Testis (tissue), 3 donors: Measurements from ENCODE around the gene CHRM4. TPM values are rescaled to one million over a fixed set of nuclear protein-coding genes. Genes with fewer than 3 reads are reported as not detected.

Experiments
- DNase-seq: peaks from one replicate; pipeline ENCODE4 v3.0.0-alpha.2; 2019
- H3K27ac ChIP-seq, 2 donors: fragments of 200-600 bp; sonication (generic); one replicate each; pipeline ENCODE4 v1.5.1; 2019
- H3K27me3 ChIP-seq: fragments of 200-600 bp; sonication (generic); one replicate; pipeline ENCODE4 v1.5.1; 2019
- H3K36me3 ChIP-seq: fragments of 200-600 bp; sonication (generic); one replicate; pipeline ENCODE4 v1.5.1; 2017; ENCODE audit warnings: low read depth; ENCODE audit errors: missing control alignments
- H3K4me1 ChIP-seq: fragments of 200-600 bp; sonication (generic); one replicate; pipeline ENCODE4 v1.5.1; 2019
- H3K4me3 ChIP-seq, 2 donors: fragments of 200-600 bp; sonication (generic); one replicate each; pipeline ENCODE4 v1.5.1; 2017 to 2019
- H3K9me3 ChIP-seq: fragments of 200-600 bp; sonication (generic); one replicate; pipeline ENCODE4 v1.5.1; 2017
- POLR2A ChIP-seq: fragments of 450-650 bp; IDR thresholded peaks from one replicate; pipeline ENCODE4 v1.6.1; 2017; ENCODE audit warnings: antibody characterized with exemption, mild to moderate bottlenecking, moderate library complexity
- WGBS, 2 donors: methylation state at CpG; one replicate each; pipeline ENCODE4 v1.1.5; 2018; 5-methylcytosine and 5-hydroxymethylcytosine counted together
- intact Hi-C: fragments of 100-400 bp; cut with DNase I; formaldehyde crosslinking; loops from one replicate; pipeline ENCODE4 v1.15.1; 2023; ENCODE audit warnings: low total_unique reads
- polyA plus RNA-seq: library from polyadenylated mRNA; stranded (reverse); fragments of 350-450 nt; fragmentation: Illumina TruSeq; extraction: RNeasy Lipid Tissue Mini Kit (QIAGEN cat#74804); gene quantifications from one replicate; pipeline ENCODE4 v1.2.3, GENCODE V29; 2014; ENCODE audit warnings: low read depth, low replicate concordance; ENCODE audit not compliant: insufficient read depth
- total RNA-seq, 2 donors: library from RNA; depleted of rRNA; stranded (reverse); fragments of >200 nt; gene quantifications; one replicate each; pipeline ENCODE4 v1.2.3, GENCODE V29; 2016
- TF ChIP-seq, protein P1 (sequence below), 3 experiments: fragments of 450-650 bp in 2 of 3; fragments of 200-600 bp in 1 of 3; sonication (generic) in 1 of 3; IDR thresholded peaks; one replicate each; pipeline ENCODE4 v1.5.1; 2016 to 2019; ENCODE audit warnings: antibody characterized with exemption in 3 of 3, mild to moderate bottlenecking in 2 of 3, moderate library complexity in 1 of 3

Gene CHRM4
- total and polyA plus RNA-seq, 3 donors from 2014 or later, result 7.2 to 19.5 (median 13.5) TPM

DNA sequence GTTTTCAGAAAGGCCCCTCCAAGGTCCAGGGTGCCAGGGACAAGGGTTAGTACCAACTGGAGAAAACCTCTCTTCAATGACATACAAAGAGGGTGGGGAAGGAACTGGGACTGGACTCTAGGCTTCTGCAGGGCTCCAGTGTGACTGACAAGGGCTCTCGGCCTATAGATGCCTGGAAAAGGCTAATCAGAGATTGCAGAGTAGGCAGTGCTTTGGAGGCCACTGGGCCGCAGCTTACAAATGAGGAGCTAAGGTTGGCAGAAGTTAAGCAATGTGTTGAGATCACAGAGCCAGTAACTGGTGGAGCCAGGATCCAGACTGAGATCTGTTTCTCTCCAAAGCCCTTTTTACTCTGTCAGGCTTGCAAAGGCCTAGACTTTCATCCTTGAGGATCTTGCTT, 51.8 kb downstream of the CHRM4 start:
- H3K27ac ChIP-seq, result no peak overlapping the region
- WGBS, 2 donors, result 92 to 94% methylated on average over 2 of the region's 2 CpGs
- H3K4me1 ChIP-seq, result peaks cover 29% of the 10 kb centered on the region
- intact Hi-C loops, result no loop called here
- no peaks in the 10 kb centered on the region for H3K9me3 ChIP-seq
- TF ChIP-seq, protein P1, sequence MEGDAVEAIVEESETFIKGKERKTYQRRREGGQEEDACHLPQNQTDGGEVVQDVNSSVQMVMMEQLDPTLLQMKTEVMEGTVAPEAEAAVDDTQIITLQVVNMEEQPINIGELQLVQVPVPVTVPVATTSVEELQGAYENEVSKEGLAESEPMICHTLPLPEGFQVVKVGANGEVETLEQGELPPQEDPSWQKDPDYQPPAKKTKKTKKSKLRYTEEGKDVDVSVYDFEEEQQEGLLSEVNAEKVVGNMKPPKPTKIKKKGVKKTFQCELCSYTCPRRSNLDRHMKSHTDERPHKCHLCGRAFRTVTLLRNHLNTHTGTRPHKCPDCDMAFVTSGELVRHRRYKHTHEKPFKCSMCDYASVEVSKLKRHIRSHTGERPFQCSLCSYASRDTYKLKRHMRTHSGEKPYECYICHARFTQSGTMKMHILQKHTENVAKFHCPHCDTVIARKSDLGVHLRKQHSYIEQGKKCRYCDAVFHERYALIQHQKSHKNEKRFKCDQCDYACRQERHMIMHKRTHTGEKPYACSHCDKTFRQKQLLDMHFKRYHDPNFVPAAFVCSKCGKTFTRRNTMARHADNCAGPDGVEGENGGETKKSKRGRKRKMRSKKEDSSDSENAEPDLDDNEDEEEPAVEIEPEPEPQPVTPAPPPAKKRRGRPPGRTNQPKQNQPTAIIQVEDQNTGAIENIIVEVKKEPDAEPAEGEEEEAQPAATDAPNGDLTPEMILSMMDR (IDR thresholded peaks at IDR 0.05), result no peak
- TF ChIP-seq POLR2A, result no peak
- no peaks in the 10 kb centered on the region for H3K36me3 ChIP-seq
- H3K4me3 ChIP-seq, result no peak overlapping the region
- H3K27me3 ChIP-seq, result no peaks in the 10 kb centered on the region
- no peak for DNase-seq

DNA sequence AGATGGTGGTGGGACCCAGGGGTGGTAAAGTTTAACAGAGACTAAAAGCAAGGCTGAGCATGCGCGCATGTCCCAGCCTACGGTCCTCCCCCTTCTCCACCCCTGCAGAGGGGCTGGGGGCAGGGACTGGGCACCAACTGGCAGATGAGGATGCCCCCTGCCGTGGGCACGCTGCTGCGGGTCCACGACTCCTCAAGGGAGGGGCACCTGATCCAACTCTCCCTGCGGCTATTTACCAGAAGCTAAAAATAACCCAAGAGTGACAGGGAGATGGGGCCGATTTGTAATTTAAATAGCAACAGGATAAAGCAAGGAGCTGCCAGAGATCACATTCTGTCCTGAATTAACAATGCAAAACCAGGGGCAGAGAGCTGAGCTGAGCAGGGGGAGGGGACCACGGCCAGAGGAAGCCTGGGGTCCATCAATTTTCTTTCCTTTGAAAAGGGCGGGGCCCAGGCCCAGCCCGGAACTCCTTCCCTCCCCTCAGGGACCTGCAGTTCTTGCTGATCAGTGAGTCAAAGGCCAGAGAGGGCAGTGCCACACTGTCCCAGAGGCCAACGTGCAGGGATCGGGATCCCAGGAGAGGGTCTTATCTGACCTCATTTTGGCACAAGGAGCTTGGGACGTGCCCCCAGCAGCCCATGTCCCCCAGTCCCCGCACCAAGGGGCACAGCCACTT, 52.4 kb downstream of the CHRM4 start:
- 35 to 50% methylated on average over 16 of the region's 16 CpGs for WGBS, 2 donors
- peaks cover 28% of the 10 kb centered on the region for H3K4me1 ChIP-seq
- intact Hi-C loops, result no loop called here
- H3K27me3 ChIP-seq, result no peaks in the 10 kb centered on the region
- no peaks in the 10 kb centered on the region for H3K36me3 ChIP-seq
- no peak for DNase-seq
- no peak for TF ChIP-seq POLR2A
- TF ChIP-seq, protein P1 (IDR thresholded peaks at IDR 0.05), result no peak
- H3K4me3 ChIP-seq, result no peak overlapping the region
- H3K27ac ChIP-seq, result no peak overlapping the region
- H3K9me3 ChIP-seq, result no peaks in the 10 kb centered on the region

DNA sequence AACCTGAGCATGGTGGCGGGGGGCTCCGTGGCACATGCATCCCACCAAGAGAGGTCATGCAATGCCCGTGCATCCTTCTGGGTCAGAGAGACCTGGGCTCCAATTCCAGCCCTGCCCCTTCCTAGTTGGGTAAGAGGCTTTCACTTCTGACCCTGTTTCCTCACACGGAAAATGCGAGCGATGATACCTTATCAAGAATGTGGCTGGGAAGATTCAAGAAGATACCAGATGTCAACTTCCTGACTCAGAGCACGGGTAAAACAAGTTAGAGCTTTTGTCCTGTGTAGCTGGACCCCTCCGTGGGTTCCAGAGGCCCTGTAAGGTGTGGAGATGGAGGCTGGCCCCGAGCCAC, 53.0 kb downstream of the CHRM4 start:
- Histone ChIP-seq H3K27me3 (no peaks in the 10 kb centered on the region), H3K4me1 (peaks cover 23% of the 10 kb centered on the region), H3K36me3 (no peaks in the 10 kb centered on the region), H3K9me3 (no peaks in the 10 kb centered on the region), H3K4me3 (no peak overlapping the region), H3K27ac (no peak overlapping the region)
- TF ChIP-seq, protein P1 (IDR thresholded peaks at IDR 0.05), result no peak
- TF ChIP-seq POLR2A, result no peak
- 66 to 78% methylated on average over 9 of the region's 9 CpGs for WGBS, 2 donors
- DNase-seq, result no peak
- intact Hi-C loops, result no loop called here

DNA sequence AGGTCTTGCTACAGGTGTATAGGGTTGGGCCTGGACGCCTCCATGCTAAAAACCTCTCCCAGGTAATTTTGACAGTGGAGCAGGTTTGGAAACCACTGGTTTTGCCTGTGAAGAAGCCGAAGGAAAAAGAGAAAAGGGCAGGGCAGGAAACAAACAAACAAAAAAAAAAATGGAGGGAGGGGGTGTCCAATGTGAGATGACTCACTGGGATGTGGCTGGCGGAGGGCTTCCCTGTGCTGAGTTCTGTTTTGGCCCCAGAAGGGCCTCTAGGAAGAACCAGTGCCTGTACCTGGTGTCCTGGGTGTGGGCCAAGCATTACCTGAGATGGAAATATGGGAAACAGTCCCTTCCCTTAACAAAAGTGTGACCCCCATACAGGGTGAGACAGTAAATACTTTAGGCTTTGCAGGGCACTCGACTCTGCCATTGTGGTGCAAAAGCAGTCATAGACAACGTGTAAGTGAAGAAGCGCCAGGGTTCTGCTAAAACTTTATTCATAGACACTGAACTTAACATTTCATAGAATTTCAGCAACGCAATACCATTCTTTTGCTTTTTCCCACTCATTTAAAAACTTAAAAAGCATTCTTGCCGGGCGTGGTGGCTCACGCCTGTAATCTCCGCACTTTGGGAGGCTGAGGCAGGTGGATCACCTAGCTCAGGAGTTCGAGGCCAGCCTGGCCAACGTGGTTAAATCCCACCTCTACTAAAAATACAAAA, 53.8 kb downstream of the CHRM4 start:
- no peak for TF ChIP-seq POLR2A
- TF ChIP-seq, protein P1 (IDR thresholded peaks at IDR 0.05), result no peak
- H3K9me3 ChIP-seq, result no peaks in the 10 kb centered on the region
- H3K4me1 ChIP-seq, result peaks cover 14% of the 10 kb centered on the region
- intact Hi-C loops, result no loop called here
- DNase-seq, result no peak
- WGBS, 2 donors, result 88 to 94% methylated on average over 13 of the region's 13 CpGs
- H3K4me3 ChIP-seq, result no peak overlapping the region
- no peak overlapping the region for H3K27ac ChIP-seq
- no peaks in the 10 kb centered on the region for H3K36me3 ChIP-seq
- no peaks in the 10 kb centered on the region for H3K27me3 ChIP-seq
